Measurements from ENCODE around the gene SKOR2. TPM values are rescaled to one million over a fixed set of nuclear protein-coding genes. Genes with fewer than 3 reads are reported as not detected.

The SKOR2 gene
- total RNA-seq, 3 donors from 2014 or later (not counting 1 experiment from before 2014, with no cell fraction given) = not detected

GRCh38 chr18:47288741-47289140 is 37.3 kb upstream of the SKOR2 start:
- no peak for ATAC-seq
- Histone ChIP-seq H3K36me3 (ENCODE audit: control insufficient read depth, insufficient read depth, low read length) (no peaks in the 10 kb centered on the region), H3K9me3 (ENCODE audit: control insufficient read depth, insufficient read depth, low read length) (no peaks in the 10 kb centered on the region), H3K27ac (ENCODE audit: low read length) (no peak overlapping the region), H3K27me3 (ENCODE audit: control insufficient read depth, insufficient read depth, low read length) (no peaks in the 10 kb centered on the region), H3K4me3 (ENCODE audit: low read length) (no peak overlapping the region), H3K4me1 (ENCODE audit: control insufficient read depth, insufficient read depth, low read length) (no peaks in the 10 kb centered on the region)
- Mint-ChIP-seq H3K4me3 (no peak overlapping the region), H3K27ac (no peak overlapping the region), H3K9me3 (no peaks in the 10 kb centered on the region), H3K27me3 (ENCODE audit: low read depth in 2 of 2) (peaks cover 10 to 49% of the 10 kb centered on the region in 2 donors), H3K4me1 (no peaks in the 10 kb centered on the region), H3K36me3 (no peaks in the 10 kb centered on the region)
- TF ChIP-seq, protein P1, sequence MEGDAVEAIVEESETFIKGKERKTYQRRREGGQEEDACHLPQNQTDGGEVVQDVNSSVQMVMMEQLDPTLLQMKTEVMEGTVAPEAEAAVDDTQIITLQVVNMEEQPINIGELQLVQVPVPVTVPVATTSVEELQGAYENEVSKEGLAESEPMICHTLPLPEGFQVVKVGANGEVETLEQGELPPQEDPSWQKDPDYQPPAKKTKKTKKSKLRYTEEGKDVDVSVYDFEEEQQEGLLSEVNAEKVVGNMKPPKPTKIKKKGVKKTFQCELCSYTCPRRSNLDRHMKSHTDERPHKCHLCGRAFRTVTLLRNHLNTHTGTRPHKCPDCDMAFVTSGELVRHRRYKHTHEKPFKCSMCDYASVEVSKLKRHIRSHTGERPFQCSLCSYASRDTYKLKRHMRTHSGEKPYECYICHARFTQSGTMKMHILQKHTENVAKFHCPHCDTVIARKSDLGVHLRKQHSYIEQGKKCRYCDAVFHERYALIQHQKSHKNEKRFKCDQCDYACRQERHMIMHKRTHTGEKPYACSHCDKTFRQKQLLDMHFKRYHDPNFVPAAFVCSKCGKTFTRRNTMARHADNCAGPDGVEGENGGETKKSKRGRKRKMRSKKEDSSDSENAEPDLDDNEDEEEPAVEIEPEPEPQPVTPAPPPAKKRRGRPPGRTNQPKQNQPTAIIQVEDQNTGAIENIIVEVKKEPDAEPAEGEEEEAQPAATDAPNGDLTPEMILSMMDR (IDR thresholded peaks at IDR 0.05) = no peak
- DNase-seq = no peak
- intact Hi-C loops (cut with micrococcal nuclease) = no loop called here

DNA sequence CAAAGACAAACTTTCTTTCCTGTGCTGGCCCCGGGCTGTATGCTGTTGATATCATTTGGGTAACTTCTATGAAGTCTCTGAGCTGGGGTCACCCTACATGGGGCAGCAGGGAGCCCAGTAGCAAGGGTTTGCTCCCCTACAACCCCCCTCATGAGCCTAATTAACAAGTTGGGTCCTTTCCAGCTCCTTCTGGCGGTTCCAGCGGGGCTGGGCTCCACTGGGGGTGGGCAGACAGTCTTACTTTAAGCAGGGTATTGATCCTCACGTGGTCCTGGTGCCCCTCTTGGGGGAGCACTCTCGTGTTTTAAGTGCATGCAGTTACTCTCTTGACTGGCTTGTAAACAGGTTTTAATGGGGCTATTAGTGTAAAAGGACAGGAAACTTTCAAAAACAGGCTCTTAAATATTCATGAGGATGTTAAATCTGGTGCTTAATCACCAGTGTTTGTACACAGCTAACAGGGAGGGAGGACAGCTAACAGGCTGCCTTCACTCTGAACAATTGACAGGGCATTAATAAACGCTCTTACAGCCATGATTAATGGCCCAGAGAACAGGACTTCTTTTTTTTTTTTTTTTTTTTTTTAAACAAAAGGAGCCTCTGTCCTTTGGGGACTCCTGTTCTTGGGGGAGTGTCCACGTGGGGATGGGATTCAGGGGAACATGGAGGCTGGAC is 36.6 kb upstream of the SKOR2 start:
- Mint-ChIP-seq H3K27me3 (ENCODE audit: low read depth in 2 of 2) (peaks cover 13 to 56% of the 10 kb centered on the region in 2 donors), H3K4me1 (no peaks in the 10 kb centered on the region), H3K36me3 (no peaks in the 10 kb centered on the region), H3K9me3 (no peaks in the 10 kb centered on the region), H3K27ac (no peak overlapping the region), H3K4me3 (no peak overlapping the region)
- DNase-seq (no peak), ATAC-seq (peak in 1 of 3 donors; percentile 21)
- Histone ChIP-seq H3K9me3 (ENCODE audit: control insufficient read depth, insufficient read depth, low read length) (no peaks in the 10 kb centered on the region), H3K4me3 (ENCODE audit: low read length) (no peak overlapping the region), H3K27ac (ENCODE audit: low read length) (no peak overlapping the region), H3K4me1 (ENCODE audit: control insufficient read depth, insufficient read depth, low read length) (no peaks in the 10 kb centered on the region), H3K27me3 (ENCODE audit: control insufficient read depth, insufficient read depth, low read length) (no peaks in the 10 kb centered on the region), H3K36me3 (ENCODE audit: control insufficient read depth, insufficient read depth, low read length) (no peaks in the 10 kb centered on the region)
- TF ChIP-seq, protein P1 (IDR thresholded peaks at IDR 0.05) = no peak
- intact Hi-C loops (cut with micrococcal nuclease) = no loop called here
- WGBS (ENCODE audit: insufficient coverage) = 53% methylated on average over 6 of the region's 7 CpGs

DNA sequence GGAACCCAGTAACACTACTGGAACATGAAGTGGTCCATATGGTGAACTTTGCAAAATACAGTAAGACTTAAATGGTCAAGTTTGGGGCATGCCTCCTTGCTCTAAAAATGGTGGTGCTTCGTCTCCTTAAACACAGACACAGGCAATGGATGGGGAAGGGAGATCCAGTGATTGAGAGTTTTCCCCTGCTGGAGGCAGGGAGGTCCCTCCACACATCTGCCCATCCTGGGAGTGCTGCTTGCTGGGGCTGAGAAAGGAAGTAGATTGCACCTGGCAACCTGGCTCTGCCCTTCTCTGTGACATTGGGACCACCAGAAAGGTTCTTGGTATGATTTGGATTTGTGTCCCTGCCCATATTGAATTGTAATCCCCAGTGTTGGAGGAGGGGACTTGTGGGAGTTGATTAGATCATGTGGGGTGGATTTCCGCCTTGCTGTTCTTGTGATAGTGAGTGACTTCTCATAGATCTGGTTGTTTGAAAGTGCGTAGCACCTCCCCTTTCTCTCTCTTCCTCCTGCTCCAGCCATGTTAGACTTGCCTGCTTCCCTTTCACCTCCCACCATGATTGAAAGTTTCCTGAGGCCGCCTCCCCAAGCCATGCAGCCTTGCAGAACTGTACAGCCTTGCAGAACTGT is 35.4 kb upstream of the SKOR2 start:
- H3K27ac ChIP-seq (ENCODE audit: low read length) = no peak overlapping the region
- no peaks in the 10 kb centered on the region for H3K36me3 ChIP-seq (ENCODE audit: control insufficient read depth, insufficient read depth, low read length)
- 70% methylated on average over 3 of the region's 4 CpGs for WGBS (ENCODE audit: insufficient coverage)
- H3K9me3 ChIP-seq (ENCODE audit: control insufficient read depth, insufficient read depth, low read length) = no peaks in the 10 kb centered on the region
- H3K27ac Mint-ChIP-seq = no peak overlapping the region
- no peaks in the 10 kb centered on the region for H3K36me3 Mint-ChIP-seq
- H3K4me1 Mint-ChIP-seq = no peaks in the 10 kb centered on the region
- no peak overlapping the region for H3K4me3 ChIP-seq (ENCODE audit: low read length)
- no peaks in the 10 kb centered on the region for H3K9me3 Mint-ChIP-seq
- ATAC-seq (no peak), DNase-seq (no peak)
- H3K4me1 ChIP-seq (ENCODE audit: control insufficient read depth, insufficient read depth, low read length) = no peaks in the 10 kb centered on the region
- H3K27me3 ChIP-seq (ENCODE audit: control insufficient read depth, insufficient read depth, low read length) = no peaks in the 10 kb centered on the region
- H3K4me3 Mint-ChIP-seq = no peak overlapping the region
- intact Hi-C loops (cut with micrococcal nuclease) = no loop called here
- TF ChIP-seq, protein P1 (IDR thresholded peaks at IDR 0.05) = no peak
- peaks cover 13 to 53% of the 10 kb centered on the region in 2 donors for H3K27me3 Mint-ChIP-seq (ENCODE audit: low read depth in 2 of 2)
